Retinal pigment epithelial cell (primary cell): ENCODE results near the gene ITM2B.

ENCODE experiments used
- DNase-seq: peaks from one replicate; pipeline ENCODE4 v3.0.0-alpha.2; 2010; ENCODE audit warnings: low read depth
- H3K4me3 ChIP-seq: 2 replicates; pipeline ENCODE4 v1.5.1; 2011; ENCODE audit warnings: mild to moderate bottlenecking, low read length, control low read depth, moderate library complexity
- CTCF ChIP-seq: conservative IDR thresholded peaks from 2 replicates; pipeline ENCODE4 v1.5.1; 2011; ENCODE audit warnings: low read depth, low read length, control low read depth, inconsistent platforms

ITM2B gene

GRCh38 chr13:48230541-48230940, 2.5 kb upstream of the ITM2B start:
- no peak for TF ChIP-seq CTCF
- no peak overlapping the region for H3K4me3 ChIP-seq
- no peak for DNase-seq

GRCh38 chr13:48231080-48231479, 1.9 kb upstream of the ITM2B start:
- no peak for TF ChIP-seq CTCF
- H3K4me3 ChIP-seq = no peak overlapping the region
- DNase-seq = peak; percentile 88

GRCh38 chr13:48231933-48232332, 1.1 kb upstream of the ITM2B start:
- no peak overlapping the region for H3K4me3 ChIP-seq
- no peak for TF ChIP-seq CTCF
- no peak for DNase-seq

GRCh38 chr13:48232420-48233045, 473 bp upstream of the ITM2B start:
- no peak for TF ChIP-seq CTCF
- peak overlapping the region; percentile 97 for H3K4me3 ChIP-seq
- DNase-seq = no peak

GRCh38 chr13:48233889-48234488, 983 bp downstream of the ITM2B start:
- DNase-seq = no peak
- peak overlapping the region; percentile 97 for H3K4me3 ChIP-seq
- no peak for TF ChIP-seq CTCF

- no peak for TF ChIP-seq CTCF
- no peak for DNase-seq
Observed at GRCh38 chr13:48234566-48235340, 1.7 kb downstream of the ITM2B start.

More at GRCh38 chr13:48234566-48235340, 1.7 kb downstream of the ITM2B start:
- peak overlapping the region; percentile 97 for H3K4me3 ChIP-seq
